RWPE1 (cell line): Measurements from ENCODE around the gene DOK1.

ENCODE experiments used
- CTCF ChIA-PET: fragments of 350-600 bp; sonication (Branson Sonifier 250); formaldehyde crosslinking; extraction: SDS; loops from one replicate; lab custom pipeline; 2021; lab: Yijun Ruan, JAX
- POLR2A ChIA-PET: fragments of 400-600 bp; formaldehyde crosslinking; extraction: SDS; loops from one replicate; lab custom pipeline; 2020; ENCODE audit warnings: antibody characterized with exemption; ENCODE audit not compliant: low non-redundant PET; lab: Yijun Ruan, JAX
- DNase-seq: peaks from one replicate; pipeline ENCODE4 v3.0.0; 2012; ENCODE audit warnings: low spot score
- H3K27ac ChIP-seq: fragments of 450-650 bp; 2 replicates; pipeline ENCODE4 v1.5.1; 2017
- CTCF ChIP-seq: fragments of 450-650 bp; conservative IDR thresholded peaks from 2 replicates; pipeline ENCODE4 v1.5.1; 2017; ENCODE audit warnings: low read depth, mild to moderate bottlenecking

DOK1 gene

DNA sequence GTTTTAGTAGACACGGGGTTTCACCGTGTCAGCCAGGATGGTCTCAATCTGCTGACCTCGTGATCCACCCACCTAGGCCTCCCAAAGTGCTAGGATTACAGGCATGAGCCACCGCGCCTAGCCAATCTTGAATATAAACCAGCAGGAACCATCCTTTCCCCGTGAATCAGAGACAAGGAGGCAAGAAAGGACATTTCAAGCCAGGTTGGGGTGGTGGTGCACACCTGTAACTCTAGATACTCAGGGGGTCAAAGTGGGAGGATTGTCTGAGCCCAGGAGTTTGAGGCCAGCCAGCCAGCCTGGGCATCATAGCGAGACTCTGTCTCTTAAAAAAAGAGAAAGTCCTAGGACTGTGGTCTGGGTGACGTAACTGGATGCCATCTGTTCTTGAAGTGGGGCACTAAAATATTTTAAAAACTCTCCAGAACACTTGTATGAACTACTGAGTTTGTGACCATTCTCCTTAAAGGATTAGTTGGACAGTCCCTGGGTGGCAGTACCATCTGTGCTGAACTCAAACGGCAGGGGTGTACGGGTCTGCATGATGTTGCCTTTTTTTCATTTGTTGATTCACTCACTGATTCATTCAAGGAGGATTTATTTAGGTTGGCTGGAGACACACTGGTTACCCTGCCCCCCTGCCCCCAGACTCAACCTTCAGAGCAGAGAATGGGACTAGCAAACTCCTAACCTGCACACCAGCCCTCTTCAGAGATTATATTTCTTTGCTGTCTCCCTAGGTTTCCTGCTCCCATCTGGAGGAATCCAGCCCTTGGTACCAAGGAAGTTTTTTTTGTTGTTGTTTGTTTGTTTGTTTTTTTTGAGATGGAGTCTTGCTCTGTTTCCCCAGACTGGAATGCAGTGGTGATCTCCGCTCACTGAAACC, 43.2 kb upstream of the DOK1 start:
- no peak for DNase-seq
- no peak for TF ChIP-seq CTCF
- CTCF ChIA-PET: no interaction called here

GRCh38 chr2:74512744-74513604, 41.5 kb upstream of the DOK1 start:
- POLR2A ChIA-PET: no interaction called here
- TF ChIP-seq CTCF: no peak
- CTCF ChIA-PET: interaction anchor here (0.5 to 0.9 kb wide), 5 partner anchors 9 to 471 kb away, joined by 3 to 4 read pairs (median 3); no protein-coding TSS in a partner anchor
- no peak overlapping the region for H3K27ac ChIP-seq
- no peak for DNase-seq

More for the DNA sequence above, 43.2 kb upstream of the DOK1 start:
- no peak overlapping the region for H3K27ac ChIP-seq
- POLR2A ChIA-PET: no interaction called here

DNA sequence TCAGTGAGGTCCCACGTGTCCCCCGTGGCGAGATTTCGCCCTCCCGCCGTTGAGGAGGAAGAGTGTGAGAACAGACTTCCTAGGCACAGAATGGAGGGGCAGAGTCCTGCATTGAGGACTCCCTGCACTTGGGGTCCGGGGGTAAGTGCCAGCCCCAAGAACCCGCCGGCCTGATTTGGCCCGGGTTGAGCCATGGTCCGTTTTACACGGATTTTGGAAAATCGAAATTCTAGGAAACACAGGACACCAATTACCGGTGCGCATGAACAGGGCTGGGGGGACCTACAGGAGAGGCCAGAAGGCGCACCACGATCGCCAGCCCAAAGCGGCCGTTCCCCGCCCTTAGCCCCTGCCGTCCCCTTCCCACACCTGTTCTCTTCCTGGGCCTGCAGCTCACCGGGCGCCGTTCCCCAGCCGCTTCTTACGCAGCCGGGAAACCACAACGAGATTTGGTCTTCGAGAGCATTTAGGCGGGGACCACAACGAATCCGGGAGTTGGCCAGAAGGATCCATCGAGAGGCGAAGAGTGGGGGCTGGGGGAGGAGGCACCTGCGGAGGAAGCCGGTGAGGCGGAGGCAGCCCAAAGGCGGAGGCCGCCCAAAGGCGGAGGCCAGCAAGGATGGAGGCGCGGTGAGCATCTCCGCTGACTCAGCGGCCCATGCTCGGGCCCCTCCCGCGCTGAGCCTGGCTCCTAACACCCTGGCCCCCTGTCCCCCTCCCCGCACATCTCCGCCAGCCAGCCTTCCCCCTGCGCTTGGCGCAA, 40.7 kb upstream of the DOK1 start:
- no peak for TF ChIP-seq CTCF
- DNase-seq: no peak
- ChIA-PET POLR2A (no interaction called here), CTCF (interaction anchor here (0.5 to 0.8 kb wide), 4 partner anchors 8 to 472 kb away, joined by 3 to 4 read pairs (median 3); no protein-coding TSS in a partner anchor)
- no peak overlapping the region for H3K27ac ChIP-seq

- H3K27ac ChIP-seq: no peak within 1 kb of the TSS
- CTCF ChIA-PET: interaction anchor here (1.2 kb wide), 1 partner anchor 73 kb away, joined by 4 read pairs; no protein-coding TSS in a partner anchor
Observed at GRCh38 chr2:74514368-74515270, 39.9 kb upstream of the DOK1 start, which contains the start of gene TLX2. Gene TLX2 (plus strand): TSS chr2:74514450. CDS start chr2:74514807, 357 bp downstream.

More at GRCh38 chr2:74514368-74515270, 39.9 kb upstream of the DOK1 start, which contains the start of gene TLX2:
- no peak for TF ChIP-seq CTCF
- POLR2A ChIA-PET: no interaction called here
- DNase-seq: no peak
